NCI-H2227 (cell line): Measurements from ENCODE around the gene GUCD1.
A peak's percentile ranks its signal among the peaks of the same experiment; 100 is the strongest.

ENCODE experiments used
- DNase-seq: peaks from one replicate; lab custom pipeline; 2025; ENCODE audit not compliant: unreplicated experiment; lab: John Stamatoyannopoulos, UW

The GUCD1 gene

GRCh38 chr22:24504540-24504939, 50.4 kb downstream of the GUCD1 start:
- DNase-seq = no peak

- DNase-seq = no peak
Observed at GRCh38 chr22:24503843-24504338, 51.0 kb downstream of the GUCD1 start.

- peak; percentile 10 for DNase-seq
Observed at GRCh38 chr22:24503137-24503842, 51.6 kb downstream of the GUCD1 start.

GRCh38 chr22:24502541-24502940, 52.4 kb downstream of the GUCD1 start:
- DNase-seq = no peak

- no peak for DNase-seq
Observed at GRCh38 chr22:24502034-24502433, 52.9 kb downstream of the GUCD1 start.

GRCh38 chr22:24501301-24502005, 53.5 kb downstream of the GUCD1 start:
- no peak for DNase-seq

- DNase-seq = no peak
Observed at GRCh38 chr22:24500277-24500820, 54.6 kb downstream of the GUCD1 start.

- DNase-seq = no peak
Observed at GRCh38 chr22:24499706-24500276, 55.1 kb downstream of the GUCD1 start.

GRCh38 chr22:24498824-24499223, 56.1 kb downstream of the GUCD1 start:
- DNase-seq = no peak

- DNase-seq = no peak
Observed at GRCh38 chr22:24497841-24498258, 57.1 kb downstream of the GUCD1 start.

- DNase-seq = no peak
Observed at GRCh38 chr22:24496661-24497060, 58.3 kb downstream of the GUCD1 start.

GRCh38 chr22:24496234-24496633, 58.7 kb downstream of the GUCD1 start:
- DNase-seq = no peak

GRCh38 chr22:24495365-24495675, 59.6 kb downstream of the GUCD1 start:
- no peak for DNase-seq

GRCh38 chr22:24494528-24495364, 60.2 kb downstream of the GUCD1 start, which contains the start of gene UPB1:
Gene UPB1, plus strand, starts transcription at chr22:24495332. Its CDS starts 72 bp downstream, at chr22:24495404.
- DNase-seq = no peak

GRCh38 chr22:24494167-24494527, 60.8 kb downstream of the GUCD1 start:
- DNase-seq = no peak

GRCh38 chr22:24492391-24492790, 62.5 kb downstream of the GUCD1 start:
- no peak for DNase-seq
